Jurkat, Clone E6-1 (cell line): Measurements from ENCODE around the gene GK. TPM values are rescaled to one million over a fixed set of nuclear protein-coding genes. Genes with fewer than 3 reads are reported as not detected.
"Not testable (repeated sequence)": the region's sequence is repeated elsewhere in the genome, so short reads cannot be mapped to it uniquely, and the experiment has no call there.

Source experiments
- DNase-seq: peaks from one replicate; pipeline ENCODE4 v3.0.0-alpha.2; 2011; ENCODE audit warnings: low read depth, low spot score
- H3K4me3 ChIP-seq: 2 replicates; pipeline ENCODE4 v1.5.1; 2011; ENCODE audit warnings: mild to moderate bottlenecking, low read length, control low read depth, moderate library complexity
- polyA plus RNA-seq: library from polyadenylated mRNA; unstranded; fragments of >200 nt; gene quantifications from one replicate; pipeline ENCODE4 v1.2.1, GENCODE V29; 2012; ENCODE audit warnings: missing spikeins; ENCODE audit not compliant: insufficient read length, insufficient read depth

The GK gene
- polyA plus RNA-seq = 7.2 TPM

- H3K4me3 ChIP-seq = peak within 1 kb of the TSS; percentile 64
- DNase-seq = no peak
Measured at GRCh38 chrX:30653415-30654131, at the start of gene GK. GK (plus strand) TSS chrX:30653423; CDS start chrX:30653538, 115 bp downstream.

GRCh38 chrX:30607155-30607554 is 46.1 kb upstream of the GK start:
- no peak for DNase-seq
- no peak overlapping the region for H3K4me3 ChIP-seq

- DNase-seq = no peak
Measured at GRCh38 chrX:30610026-30610425, 43.2 kb upstream of the GK start.

GRCh38 chrX:30612250-30612655 is 41.0 kb upstream of the GK start:
- no peak overlapping the region for H3K4me3 ChIP-seq
- no peak for DNase-seq

More at GRCh38 chrX:30610026-30610425, 43.2 kb upstream of the GK start:
- H3K4me3 ChIP-seq = no peak overlapping the region

GRCh38 chrX:30613721-30614120 is 39.5 kb upstream of the GK start:
- H3K4me3 ChIP-seq = no peak overlapping the region
- no peak for DNase-seq

GRCh38 chrX:30615229-30615628 is 38.0 kb upstream of the GK start:
- DNase-seq = no peak
- no peak overlapping the region for H3K4me3 ChIP-seq

- no peak overlapping the region for H3K4me3 ChIP-seq
- DNase-seq = no peak
Measured at GRCh38 chrX:30618160-30618765, 35.0 kb upstream of the GK start.

GRCh38 chrX:30620125-30620524 is 33.1 kb upstream of the GK start:
- DNase-seq = no peak
- no peak overlapping the region for H3K4me3 ChIP-seq

GRCh38 chrX:30620980-30621618 is 32.1 kb upstream of the GK start:
- H3K4me3 ChIP-seq = no peak overlapping the region
- DNase-seq = no peak

- DNase-seq = no peak
- H3K4me3 ChIP-seq = no peak overlapping the region
Measured at GRCh38 chrX:30622361-30622760, 30.9 kb upstream of the GK start.

GRCh38 chrX:30626402-30626801 is 26.8 kb upstream of the GK start:
- no peak overlapping the region for H3K4me3 ChIP-seq
- DNase-seq = no peak

- DNase-seq = no peak
- no peak overlapping the region for H3K4me3 ChIP-seq
Measured at GRCh38 chrX:30627818-30628652, 25.2 kb upstream of the GK start.

- DNase-seq = not testable (repeated sequence)
Measured at GRCh38 chrX:30634070-30634469, 19.2 kb upstream of the GK start.

GRCh38 chrX:30635630-30636029 is 17.6 kb upstream of the GK start:
- H3K4me3 ChIP-seq = no peak overlapping the region
- no peak for DNase-seq

More at GRCh38 chrX:30634070-30634469, 19.2 kb upstream of the GK start:
- not testable (repeated sequence) for H3K4me3 ChIP-seq

- H3K4me3 ChIP-seq = no peak overlapping the region
- no peak for DNase-seq
Measured at GRCh38 chrX:30637874-30638815, 15.1 kb upstream of the GK start.

GRCh38 chrX:30639702-30640101 is 13.5 kb upstream of the GK start:
- not testable (repeated sequence) for DNase-seq, H3K4me3 ChIP-seq

- DNase-seq = no peak
- H3K4me3 ChIP-seq = no peak overlapping the region
Measured at GRCh38 chrX:30642642-30643041, 10.6 kb upstream of the GK start.

- no peak for DNase-seq
- no peak overlapping the region for H3K4me3 ChIP-seq
Measured at GRCh38 chrX:30643313-30643821, 9.9 kb upstream of the GK start.
